GM06990 (cell line): ENCODE measurements around the gene CACNA1D.

Source experiments
- DNase-seq: peaks from one replicate; pipeline ENCODE4 v3.0.0-alpha.2; 2011; ENCODE audit not compliant: insufficient read length; ENCODE audit errors: extremely low read depth
- H3K27me3 ChIP-seq: replicated peaks from 2 replicates; pipeline ENCODE4 v1.6.0; 2011; ENCODE audit warnings: low read length; ENCODE audit not compliant: control insufficient read depth, insufficient read depth
- H3K36me3 ChIP-seq: 2 replicates; pipeline ENCODE4 v1.5.1; 2011; ENCODE audit warnings: low read length; ENCODE audit not compliant: control insufficient read depth, insufficient read depth
- H3K4me3 ChIP-seq: replicated peaks from 2 replicates; pipeline ENCODE4 v1.5.1; 2011; ENCODE audit warnings: low read depth, mild to moderate bottlenecking, control low read depth, low read length
- TF ChIP-seq, protein P1 (sequence below): IDR thresholded peaks from 2 replicates; pipeline ENCODE4 v1.5.1; 2011; ENCODE audit warnings: low read length, control low read depth, mild to moderate bottlenecking, inconsistent platforms; ENCODE audit not compliant: insufficient read depth, poor library complexity, severe bottlenecking

Gene CACNA1D

DNA sequence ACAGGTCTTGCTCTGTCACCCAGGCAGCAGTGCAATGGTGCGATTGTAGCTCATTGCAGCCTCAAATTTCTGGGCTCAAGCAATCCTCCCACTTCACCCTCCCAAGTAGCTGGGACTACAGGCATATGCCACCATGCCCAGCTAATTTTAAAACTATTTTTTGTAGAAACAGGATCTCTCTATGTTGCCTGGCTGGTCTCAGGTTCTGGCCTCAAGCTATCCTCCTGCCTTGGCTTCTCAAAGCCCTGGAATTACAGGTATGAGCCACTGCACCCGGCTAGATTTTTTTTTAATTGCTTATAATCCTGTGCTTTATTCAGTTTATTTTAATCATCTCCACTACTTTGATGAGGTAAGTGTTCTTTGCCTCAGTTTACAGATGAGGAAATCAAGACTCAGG is 195.3 kb downstream of the CACNA1D start:
- DNase-seq, result no peak
- TF ChIP-seq, protein P1, sequence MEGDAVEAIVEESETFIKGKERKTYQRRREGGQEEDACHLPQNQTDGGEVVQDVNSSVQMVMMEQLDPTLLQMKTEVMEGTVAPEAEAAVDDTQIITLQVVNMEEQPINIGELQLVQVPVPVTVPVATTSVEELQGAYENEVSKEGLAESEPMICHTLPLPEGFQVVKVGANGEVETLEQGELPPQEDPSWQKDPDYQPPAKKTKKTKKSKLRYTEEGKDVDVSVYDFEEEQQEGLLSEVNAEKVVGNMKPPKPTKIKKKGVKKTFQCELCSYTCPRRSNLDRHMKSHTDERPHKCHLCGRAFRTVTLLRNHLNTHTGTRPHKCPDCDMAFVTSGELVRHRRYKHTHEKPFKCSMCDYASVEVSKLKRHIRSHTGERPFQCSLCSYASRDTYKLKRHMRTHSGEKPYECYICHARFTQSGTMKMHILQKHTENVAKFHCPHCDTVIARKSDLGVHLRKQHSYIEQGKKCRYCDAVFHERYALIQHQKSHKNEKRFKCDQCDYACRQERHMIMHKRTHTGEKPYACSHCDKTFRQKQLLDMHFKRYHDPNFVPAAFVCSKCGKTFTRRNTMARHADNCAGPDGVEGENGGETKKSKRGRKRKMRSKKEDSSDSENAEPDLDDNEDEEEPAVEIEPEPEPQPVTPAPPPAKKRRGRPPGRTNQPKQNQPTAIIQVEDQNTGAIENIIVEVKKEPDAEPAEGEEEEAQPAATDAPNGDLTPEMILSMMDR, result no peak
- Histone ChIP-seq H3K27me3 (no peaks in the 10 kb centered on the region; the same call in 1 of the 2 replicates), H3K36me3 (no peaks in the 10 kb centered on the region), H3K4me3 (no peak overlapping the region)

DNA sequence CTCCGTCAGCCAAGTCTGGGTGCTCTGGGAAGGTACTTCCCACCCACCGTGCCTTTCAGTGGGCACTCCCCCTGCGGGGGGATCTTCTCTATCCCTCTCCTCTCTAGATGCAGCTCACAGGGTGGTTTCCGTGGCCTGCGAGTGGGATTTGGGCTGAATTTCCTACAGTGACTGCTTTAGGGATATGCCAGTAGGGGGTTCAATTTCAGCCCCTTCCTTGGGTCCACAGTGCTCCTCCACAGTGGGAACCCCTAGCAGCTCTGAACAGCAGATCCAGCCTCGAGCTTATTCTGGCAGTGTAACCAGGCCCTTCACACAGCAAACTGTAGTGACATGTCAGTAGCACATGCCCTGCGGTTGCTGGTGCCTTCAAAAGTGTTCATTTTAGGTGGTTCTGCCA is 196.1 kb downstream of the CACNA1D start:
- Histone ChIP-seq H3K4me3 (no peak overlapping the region), H3K36me3 (no peaks in the 10 kb centered on the region), H3K27me3 (no peaks in the 10 kb centered on the region; the same call in 1 of the 2 replicates)
- DNase-seq, result no peak
- TF ChIP-seq, protein P1, result no peak

DNA sequence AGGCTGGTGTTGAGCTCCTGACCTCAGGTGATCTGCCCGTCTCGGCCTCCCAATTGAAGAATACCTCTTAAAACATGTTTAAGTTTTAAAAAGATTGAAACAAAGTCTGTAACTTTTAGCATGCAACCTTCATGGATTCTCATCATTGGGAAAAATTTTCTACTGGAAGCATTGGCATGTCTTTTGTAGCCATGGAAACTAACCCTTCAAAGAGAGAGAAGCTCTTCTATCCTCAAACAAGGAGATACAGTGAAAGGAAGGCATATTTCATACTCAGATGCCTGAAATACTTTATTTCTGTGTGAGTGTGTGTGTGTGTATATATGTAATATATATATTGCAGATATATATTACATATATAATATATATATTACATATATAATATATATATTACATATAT is 196.9 kb downstream of the CACNA1D start:
- TF ChIP-seq, protein P1, result no peak

DNA sequence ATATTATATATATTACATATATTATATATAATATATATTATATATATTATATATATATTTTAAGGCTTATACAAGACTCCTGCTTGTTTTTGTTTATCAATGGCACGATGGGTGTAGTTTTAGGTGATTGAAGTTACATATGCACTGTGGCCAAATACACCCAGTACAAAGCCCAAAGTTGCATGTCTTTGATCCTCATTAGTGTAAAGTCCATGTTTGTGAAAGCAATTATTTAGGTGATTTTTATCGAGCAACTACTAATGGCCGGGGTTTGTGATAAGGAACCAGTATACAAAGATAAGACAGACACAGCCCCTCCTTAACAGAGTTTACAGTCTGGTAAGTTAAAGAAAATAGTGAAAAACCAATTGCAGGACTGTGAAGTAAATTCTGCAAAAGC is 197.5 kb downstream of the CACNA1D start:
- H3K27me3 ChIP-seq, result no peaks in the 10 kb centered on the region; the same call in 1 of the 2 replicates
- no peak overlapping the region for H3K4me3 ChIP-seq
- no peak for DNase-seq
- TF ChIP-seq, protein P1, result no peak
- no peaks in the 10 kb centered on the region for H3K36me3 ChIP-seq

More for the DNA sequence above, 196.9 kb downstream of the CACNA1D start:
- no peaks in the 10 kb centered on the region for H3K36me3 ChIP-seq
- no peak for DNase-seq
- no peaks in the 10 kb centered on the region; the same call in 1 of the 2 replicates for H3K27me3 ChIP-seq
- no peak overlapping the region for H3K4me3 ChIP-seq

DNA sequence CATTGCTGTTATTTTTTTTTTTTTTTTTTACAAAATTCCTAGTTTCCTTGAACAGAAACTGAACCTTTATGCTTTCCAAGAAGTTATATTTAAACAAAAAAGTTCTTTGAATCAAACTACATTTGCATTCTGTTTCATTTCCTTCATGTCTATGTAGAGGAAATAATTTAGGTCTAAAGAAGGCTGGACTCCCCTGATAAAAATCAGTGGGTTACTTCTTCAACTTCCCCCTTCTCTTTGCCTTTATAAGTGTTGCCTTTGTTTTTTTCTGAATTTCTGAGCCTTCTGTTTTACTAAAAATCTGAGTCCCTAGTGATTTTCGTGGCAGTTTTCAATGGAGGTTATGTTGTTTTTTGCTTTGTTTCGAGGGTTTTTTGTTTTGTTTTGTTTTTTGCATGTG is 199.0 kb downstream of the CACNA1D start:
- Histone ChIP-seq H3K36me3 (no peaks in the 10 kb centered on the region), H3K27me3 (no peaks in the 10 kb centered on the region; the same call in 1 of the 2 replicates), H3K4me3 (no peak overlapping the region)
- no peak for DNase-seq
- TF ChIP-seq, protein P1, result no peak

DNA sequence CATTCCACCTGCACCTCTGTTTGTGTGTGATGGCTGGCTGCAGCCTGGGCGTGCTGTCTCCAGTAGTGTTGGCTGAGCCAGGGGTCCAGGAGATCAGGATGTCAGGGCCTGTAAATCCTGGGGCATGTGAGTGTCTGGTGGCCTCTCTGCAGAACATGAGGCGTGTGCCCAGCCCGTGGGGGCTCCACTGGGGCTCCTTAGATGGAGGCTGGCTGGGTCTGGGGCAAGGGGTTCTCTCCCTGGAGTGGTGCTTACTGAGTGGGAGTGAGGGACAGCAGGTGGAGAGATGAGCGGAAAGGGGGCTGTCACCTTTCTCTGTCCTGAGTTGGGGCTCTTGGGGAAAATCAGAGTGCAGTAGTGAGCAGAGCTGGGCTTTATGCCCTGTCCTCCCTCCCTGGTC is 199.6 kb downstream of the CACNA1D start:
- Histone ChIP-seq H3K4me3 (no peak overlapping the region), H3K27me3 (no peaks in the 10 kb centered on the region; the same call in 1 of the 2 replicates), H3K36me3 (no peaks in the 10 kb centered on the region)
- no peak for DNase-seq
- TF ChIP-seq, protein P1, result no peak
